Pons (tissue), 1 donor: ENCODE measurements around the gene RBL2.
"Not testable (repeated sequence)": the region's sequence is repeated elsewhere in the genome, so short reads cannot be mapped to it uniquely, and the experiment has no call there.

Source experiments
- DNase-seq: peaks from one replicate; pipeline ENCODE4 v3.0.0-alpha.2; 2016; ENCODE audit warnings: low spot score

The RBL2 gene

GRCh38 chr16:53434377-53435065, at the start of gene RBL2:
Gene RBL2, plus strand, starts transcription at chr16:53434471. Its CDS starts 86 bp downstream, at chr16:53434557.
- no peak for DNase-seq

GRCh38 chr16:53384610-53385009, 49.7 kb upstream of the RBL2 start:
- DNase-seq: not testable (repeated sequence)

GRCh38 chr16:53404959-53405358, 29.3 kb upstream of the RBL2 start:
- DNase-seq: no peak

- DNase-seq: no peak
Measured at GRCh38 chr16:53412549-53412948, 21.7 kb upstream of the RBL2 start.

GRCh38 chr16:53413864-53414263, 20.4 kb upstream of the RBL2 start:
- DNase-seq: no peak

GRCh38 chr16:53414381-53414780, 19.9 kb upstream of the RBL2 start:
- DNase-seq: no peak

- DNase-seq: no peak
Measured at GRCh38 chr16:53415504-53415903, 18.8 kb upstream of the RBL2 start.

GRCh38 chr16:53417011-53417410, 17.3 kb upstream of the RBL2 start:
- DNase-seq: no peak

GRCh38 chr16:53417976-53418375, 16.3 kb upstream of the RBL2 start:
- no peak for DNase-seq

- not testable (repeated sequence) for DNase-seq
Measured at GRCh38 chr16:53419383-53419709, 14.9 kb upstream of the RBL2 start.

GRCh38 chr16:53421248-53421647, 13.0 kb upstream of the RBL2 start:
- DNase-seq: no peak

- DNase-seq: not testable (repeated sequence)
Measured at GRCh38 chr16:53423968-53424367, 10.3 kb upstream of the RBL2 start.

GRCh38 chr16:53428681-53429080, 5.6 kb upstream of the RBL2 start:
- DNase-seq: no peak

- DNase-seq: no peak
Measured at GRCh38 chr16:53429221-53429943, 4.9 kb upstream of the RBL2 start.

GRCh38 chr16:53430363-53430762, 3.9 kb upstream of the RBL2 start:
- DNase-seq: no peak

- peak; percentile 3 for DNase-seq
Measured at GRCh38 chr16:53433509-53433908, 762 bp upstream of the RBL2 start.

GRCh38 chr16:53433930-53434376, 318 bp upstream of the RBL2 start:
- peak; percentile 69 for DNase-seq

- peak; percentile 97 for DNase-seq
Measured at GRCh38 chr16:53435066-53435688, 906 bp downstream of the RBL2 start.

GRCh38 chr16:53440125-53440524, 5.9 kb downstream of the RBL2 start:
- DNase-seq: no peak

- DNase-seq: no peak
Measured at GRCh38 chr16:53445534-53445933, 11.3 kb downstream of the RBL2 start.

- no peak for DNase-seq
Measured at GRCh38 chr16:53446090-53446489, 11.8 kb downstream of the RBL2 start.

- no peak for DNase-seq
Measured at GRCh38 chr16:53449816-53450517, 15.7 kb downstream of the RBL2 start.

GRCh38 chr16:53453928-53454327, 19.7 kb downstream of the RBL2 start:
- DNase-seq: no peak
